Measurements from ENCODE around the gene RPL5. TPM values are rescaled to one million over a fixed set of nuclear protein-coding genes. Genes with fewer than 3 reads are reported as not detected.

The RPL5 gene
- total RNA-seq, 1 experiment from 2014 or later: 911 TPM

DNA sequence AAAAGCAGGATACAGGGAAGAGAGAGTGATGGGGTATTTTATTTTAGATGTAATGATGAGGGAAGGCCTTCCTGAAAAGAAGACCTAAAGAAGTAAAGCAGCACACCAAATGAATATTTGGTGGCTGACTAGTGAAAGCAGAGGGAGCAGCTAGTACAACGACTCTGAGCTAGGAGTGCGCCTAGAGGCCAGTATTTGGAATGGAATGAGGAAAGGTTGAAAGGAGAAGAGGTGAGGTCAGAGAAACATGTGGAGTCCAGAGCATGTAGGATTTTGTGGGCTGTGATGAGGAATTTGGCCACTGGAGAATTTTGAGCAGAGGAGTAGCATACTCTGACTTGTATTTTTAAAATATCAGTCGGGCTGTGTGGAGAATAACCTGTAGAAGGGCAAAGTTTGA is 11.8 kb upstream of the RPL5 start:
- no peak for DNase-seq (ENCODE audit: low spot score)

DNA sequence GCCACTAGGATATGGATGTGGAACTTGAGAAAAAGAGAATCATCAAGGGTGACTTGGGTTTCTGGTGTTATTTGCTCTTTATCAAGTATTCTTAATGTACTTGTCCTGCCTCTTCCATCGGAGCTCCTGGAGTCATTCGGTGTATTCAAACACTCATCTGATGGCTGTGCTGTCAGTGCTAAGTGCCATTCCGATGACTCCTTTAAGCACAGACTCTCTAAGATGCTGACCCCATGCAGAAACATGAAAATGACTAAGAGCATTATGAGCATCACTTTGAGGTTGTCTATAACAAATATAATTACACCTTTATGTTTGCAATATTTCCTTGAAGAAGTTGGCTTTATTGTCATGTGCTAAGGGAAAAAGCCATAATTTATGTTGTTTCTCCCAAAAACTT is 11.3 kb upstream of the RPL5 start:
- DNase-seq (ENCODE audit: low spot score): no peak

GRCh38 chr1:92822879-92823278 is 9.0 kb upstream of the RPL5 start:
- peak; percentile 15 for DNase-seq (ENCODE audit: low spot score)

DNA sequence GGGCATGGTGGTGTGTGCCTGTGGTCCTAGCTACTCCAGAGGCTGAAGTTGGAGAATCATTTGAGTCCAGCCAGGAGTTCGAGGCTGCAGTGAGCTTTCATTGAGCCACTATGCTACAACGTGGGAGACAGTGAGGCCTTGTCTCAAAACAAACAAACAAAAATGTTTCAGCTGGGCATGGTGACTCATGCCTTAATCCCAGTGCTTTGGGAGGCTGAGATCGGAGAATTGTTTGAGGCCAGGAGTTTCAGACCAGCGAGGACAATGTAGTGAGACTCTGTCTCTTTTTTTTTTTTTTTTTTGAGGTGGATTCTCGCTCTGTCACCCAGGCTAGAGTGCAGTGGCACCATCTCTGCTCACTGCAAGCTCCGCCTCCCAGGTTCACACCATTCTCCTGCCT is 5.0 kb upstream of the RPL5 start:
- DNase-seq (ENCODE audit: low spot score): no peak

- no peak for DNase-seq (ENCODE audit: low spot score)
These were observed 475 bp upstream of the RPL5 start for GRCh38 chr1:92831368-92831761.

GRCh38 chr1:92832537-92833114 is 786 bp downstream of the RPL5 start:
- DNase-seq (ENCODE audit: low spot score): no peak

DNA sequence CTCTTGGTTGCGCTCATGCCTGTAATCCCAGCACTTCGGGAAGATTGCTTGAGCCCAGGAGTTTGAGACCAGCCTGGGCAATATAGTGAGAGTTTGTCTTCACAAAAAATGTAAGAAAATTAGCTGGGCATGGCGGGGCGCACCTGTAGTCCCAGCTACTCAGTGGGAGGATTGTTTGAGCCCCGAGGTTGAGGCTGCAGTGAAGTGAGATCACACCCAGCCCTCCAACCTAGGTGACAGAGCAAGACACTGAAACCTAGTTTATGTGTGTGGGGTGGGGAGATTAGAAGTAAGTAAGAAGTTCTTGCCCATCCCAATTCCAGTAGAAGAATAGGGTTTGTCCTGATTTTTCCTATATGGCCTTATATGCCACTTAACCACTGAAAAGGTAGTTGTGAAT is 2.0 kb downstream of the RPL5 start:
- DNase-seq (ENCODE audit: low spot score): no peak

GRCh38 chr1:92834617-92835016 is 2.8 kb downstream of the RPL5 start:
- DNase-seq (ENCODE audit: low spot score): no peak

DNA sequence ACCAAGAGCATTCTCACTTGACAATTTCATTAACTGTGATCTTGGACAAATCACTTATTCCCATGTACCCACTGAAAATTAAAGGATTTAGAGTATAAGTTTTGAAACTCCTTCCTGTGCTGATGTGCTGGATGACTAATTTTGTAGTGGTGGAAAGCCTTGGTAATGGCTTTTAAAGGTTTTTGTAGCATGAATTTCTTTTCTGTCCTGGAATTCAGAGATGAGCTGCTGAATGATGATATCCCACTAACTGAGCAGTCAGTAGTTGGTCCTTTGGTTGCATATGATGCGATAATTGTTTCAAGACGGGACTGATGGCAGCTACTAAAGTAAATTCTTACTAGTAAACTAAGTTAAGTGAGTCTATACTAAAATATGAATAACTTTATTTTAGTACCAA is 5.2 kb downstream of the RPL5 start:
- DNase-seq (ENCODE audit: low spot score): no peak

DNA sequence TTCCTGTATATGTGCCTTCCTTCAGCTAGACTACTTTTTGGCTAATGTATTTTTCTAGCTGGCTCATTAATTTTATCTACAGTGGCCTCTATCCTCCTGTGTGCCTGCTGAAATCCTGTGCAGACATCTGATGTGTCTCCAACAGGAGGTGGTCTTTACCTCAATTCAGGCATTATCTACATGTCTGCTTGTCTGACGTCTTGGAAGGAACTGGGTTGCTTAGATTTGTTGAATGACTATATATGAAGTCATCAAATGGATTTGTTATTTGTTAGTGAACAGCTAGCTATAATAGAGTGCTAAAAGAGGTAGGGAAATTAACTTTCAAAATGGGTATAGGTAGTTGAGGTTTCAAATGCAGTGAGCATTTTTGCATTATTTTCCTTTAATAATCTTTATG is 6.7 kb downstream of the RPL5 start:
- no peak for DNase-seq (ENCODE audit: low spot score)

DNA sequence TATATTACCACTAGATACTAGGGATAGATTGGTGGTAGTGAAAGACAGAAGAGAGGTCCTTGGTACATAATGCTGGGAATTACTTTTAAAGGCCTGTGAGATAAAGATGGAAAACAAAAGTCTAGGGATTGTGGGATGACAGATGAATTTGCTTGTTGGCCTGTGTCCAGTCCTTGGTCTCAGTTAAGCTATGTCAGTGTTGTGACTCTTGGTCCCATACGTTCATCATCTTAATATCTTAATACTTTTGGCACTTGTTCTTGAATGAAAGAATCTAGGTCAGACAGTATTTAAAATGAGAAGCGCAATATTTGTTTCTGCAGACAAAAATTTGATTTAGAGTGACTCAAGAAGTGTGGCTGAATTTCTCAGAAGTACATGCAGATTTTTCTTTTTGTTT is 7.6 kb downstream of the RPL5 start:
- DNase-seq (ENCODE audit: low spot score): no peak

GRCh38 chr1:92840600-92840999 is 8.8 kb downstream of the RPL5 start:
- DNase-seq (ENCODE audit: low spot score): no peak

- no peak for DNase-seq (ENCODE audit: low spot score)
These were observed 10.5 kb downstream of the RPL5 start for GRCh38 chr1:92842082-92843045.

DNA sequence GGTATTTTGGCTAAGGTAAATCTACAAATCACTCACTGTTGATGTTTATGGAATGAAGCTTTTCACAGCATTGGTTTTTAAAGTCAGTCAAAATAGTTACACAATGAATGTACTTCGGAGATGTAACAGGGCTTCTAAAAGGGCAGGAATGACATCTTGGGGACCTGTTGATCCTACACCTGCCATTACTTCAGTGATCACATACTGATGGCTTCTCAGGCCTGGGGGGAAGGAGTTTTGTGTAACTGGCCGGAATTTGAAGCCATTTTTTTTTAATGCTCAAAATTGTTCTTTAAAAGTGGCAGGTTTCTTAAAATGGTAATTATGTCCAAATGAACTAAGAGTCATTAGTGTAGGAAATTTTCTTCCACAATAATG is 11.2 kb downstream of the RPL5 start:
- DNase-seq (ENCODE audit: low spot score): no peak

DNA sequence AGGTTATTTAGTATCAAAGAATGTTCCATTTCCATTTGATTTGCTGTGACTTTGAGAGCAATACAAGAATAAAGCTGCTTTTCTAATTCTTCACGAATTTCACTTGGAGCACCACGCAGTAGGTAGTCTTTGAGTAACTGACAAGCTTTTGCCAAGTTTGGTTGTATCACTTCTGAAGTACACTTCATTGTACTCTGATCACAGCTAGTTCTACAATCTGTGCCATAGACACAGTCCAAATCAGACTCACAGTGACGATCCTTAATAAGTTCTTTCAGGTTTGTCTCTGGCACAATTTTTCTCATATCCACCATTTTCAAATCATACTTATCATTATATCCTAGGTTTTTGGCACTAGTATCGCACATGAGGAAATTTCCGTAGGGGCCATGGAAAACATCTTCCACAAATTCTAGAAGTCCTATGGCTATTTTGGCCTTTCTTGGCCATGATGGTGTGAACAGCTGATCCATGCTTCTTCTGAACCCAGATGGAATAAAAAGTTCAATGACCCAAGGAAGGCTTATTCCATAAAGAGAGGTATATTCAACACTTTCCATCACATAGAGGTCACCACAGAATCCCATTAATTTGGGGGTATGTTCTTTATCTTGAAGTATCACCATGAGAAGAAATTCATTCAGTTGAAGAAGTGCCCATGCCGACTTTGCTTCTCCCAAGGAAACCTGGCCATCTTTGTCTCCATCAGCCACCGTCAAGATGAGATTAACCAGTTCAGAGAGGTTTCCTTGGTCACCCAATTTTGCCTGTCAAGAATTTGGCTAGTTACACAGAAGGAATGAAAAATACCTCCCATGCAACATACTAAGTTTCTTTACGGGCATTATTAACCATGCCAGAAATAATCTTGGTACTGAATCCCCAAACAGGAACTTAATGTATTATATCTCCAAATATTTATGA is 11.9 kb downstream of the RPL5 start:
- DNase-seq (ENCODE audit: low spot score): no peak

- no peak for DNase-seq (ENCODE audit: low spot score)
These were observed 12.6 kb downstream of the RPL5 start for GRCh38 chr1:92844439-92844838.

DNA sequence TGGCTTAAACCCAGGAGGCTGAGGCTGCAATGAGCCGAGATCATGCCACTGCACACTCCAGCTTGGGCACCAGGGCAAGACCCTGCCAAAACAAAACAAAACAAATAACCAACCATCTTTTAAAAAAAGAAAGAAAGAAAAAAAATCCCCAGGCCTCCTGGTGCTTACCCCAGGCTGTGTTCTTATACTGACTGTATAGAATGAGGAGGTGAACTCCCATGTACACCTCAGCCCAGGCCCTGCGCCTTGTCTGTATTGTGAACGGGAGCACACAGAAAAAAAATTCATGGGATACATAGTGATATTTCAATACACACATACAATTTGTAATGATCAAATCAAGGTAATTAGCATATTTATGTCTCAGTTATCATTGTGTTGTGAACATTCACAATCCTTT is 14.1 kb downstream of the RPL5 start:
- DNase-seq (ENCODE audit: low spot score): no peak

DNA sequence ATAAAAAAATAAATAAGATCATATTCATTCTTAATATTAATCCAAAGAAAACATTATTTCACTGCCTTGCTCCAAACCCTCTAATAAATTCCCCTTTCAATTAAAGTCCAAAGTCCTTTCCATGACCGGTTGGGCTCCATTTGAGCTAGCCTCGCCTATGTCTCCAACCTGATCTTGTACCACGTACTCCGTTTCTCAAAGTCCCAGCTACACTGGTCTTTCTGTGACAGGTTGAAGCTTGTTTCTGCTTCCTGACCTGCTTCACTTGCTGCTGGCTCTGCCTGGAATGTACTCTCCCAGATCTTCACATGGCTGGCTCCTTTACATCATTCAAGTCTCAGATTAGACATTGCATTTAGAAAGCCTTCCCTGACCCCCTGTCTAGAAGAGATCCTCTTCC is 16.4 kb downstream of the RPL5 start:
- no peak for DNase-seq (ENCODE audit: low spot score)

- DNase-seq (ENCODE audit: low spot score): no peak
These were observed 18.2 kb downstream of the RPL5 start for GRCh38 chr1:92850019-92850418.

GRCh38 chr1:92851729-92852128 is 19.9 kb downstream of the RPL5 start:
- no peak for DNase-seq (ENCODE audit: low spot score)

DNA sequence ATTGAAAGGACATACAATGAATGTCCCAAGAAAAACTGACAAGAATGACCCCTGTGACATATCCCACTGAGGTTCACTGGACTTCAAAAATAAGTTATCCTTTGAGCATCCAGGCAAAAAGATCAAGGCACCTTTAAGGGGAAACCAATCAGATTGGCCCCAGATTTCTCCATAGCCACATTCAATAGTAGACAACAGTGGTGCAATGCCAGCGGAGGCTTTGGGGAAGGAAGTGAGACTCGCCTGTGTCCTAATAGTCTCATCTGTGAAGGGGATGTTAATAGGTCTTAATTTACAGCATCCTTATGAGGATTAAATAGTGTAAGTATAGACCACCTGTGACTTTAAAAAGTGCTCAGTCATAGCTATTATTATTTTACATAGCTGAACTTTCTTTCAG is 21.5 kb downstream of the RPL5 start:
- DNase-seq (ENCODE audit: low spot score): no peak

- no peak for DNase-seq (ENCODE audit: low spot score)
These were observed 22.4 kb downstream of the RPL5 start for GRCh38 chr1:92854101-92854785.
